Neural progenitor cell (in vitro differentiated cells): Measurements from ENCODE around the gene ADRA1B.

Experiments
- CTCF ChIP-seq: fragments of 200-600 bp; sonication (generic); IDR thresholded peaks from 2 replicates; pipeline ENCODE4 v1.5.1; 2017; ENCODE audit warnings: antibody characterized with exemption, mild to moderate bottlenecking
- EZH2 ChIP-seq: fragments of 200-600 bp; sonication (generic); IDR thresholded peaks from 2 replicates; pipeline ENCODE4 v1.6.1; 2017; ENCODE audit warnings: antibody characterized with exemption, mild to moderate bottlenecking, moderate library complexity

GRCh38 chr5:159904874-159905273, 11.4 kb upstream of the ADRA1B start:
- TF ChIP-seq CTCF (no peak), EZH2 (no peak)
